Muscle of leg (tissue), 11 donors: ENCODE measurements around the gene PTPN7. TPM values are rescaled to one million over a fixed set of nuclear protein-coding genes. Genes with fewer than 3 reads are reported as not detected.
"Not testable (repeated sequence)": the region's sequence is repeated elsewhere in the genome, so short reads cannot be mapped to it uniquely, and the experiment has no call there.

Source experiments
- DNase-seq: peaks from one replicate; pipeline ENCODE4 v3.0.0; 2013
- H3K27ac ChIP-seq: one replicate; pipeline ENCODE4 v1.5.1; 2013; ENCODE audit warnings: mild to moderate bottlenecking, low read length, control low read depth
- H3K27me3 ChIP-seq: one replicate; pipeline ENCODE4 v1.6.1; 2013; ENCODE audit warnings: low read length; ENCODE audit not compliant: control insufficient read depth, insufficient read depth
- H3K36me3 ChIP-seq: one replicate; pipeline ENCODE4 v1.6.1; 2013; ENCODE audit warnings: low read length; ENCODE audit not compliant: control insufficient read depth, insufficient read depth
- H3K4me1 ChIP-seq: one replicate; pipeline ENCODE4 v1.6.1; 2013; ENCODE audit warnings: low read length; ENCODE audit not compliant: control insufficient read depth, insufficient read depth
- H3K4me3 ChIP-seq: one replicate; pipeline ENCODE4 v1.5.1; 2013; ENCODE audit warnings: low read length, control low read depth
- H3K9me3 ChIP-seq: replicated peaks from 2 replicates; pipeline ENCODE4 v1.6.1; 2013; ENCODE audit warnings: low read depth, low read length; ENCODE audit not compliant: control insufficient read depth
- WGBS: methylation state at CpG from one replicate; pipeline ENCODE4 v1.1.5; 2013; ENCODE audit warnings: missing lambda C conversion rate; ENCODE audit not compliant: insufficient coverage; 5-methylcytosine and 5-hydroxymethylcytosine counted together
- polyA plus RNA-seq, 8 donors: library from polyadenylated mRNA; unstranded; fragments of 120-200 nt; gene quantifications; one replicate each; pipeline versions ENCODE4 v1.2.1 to v1.2.3, GENCODE V29; 2013; ENCODE audit warnings: inconsistent platforms in 1 of 8, low replicate concordance in 1 of 8; ENCODE audit not compliant: insufficient read length in 8 of 8, insufficient read depth in 1 of 8
- total RNA-seq: library from RNA; stranded (reverse); fragments of 120-200 nt; gene quantifications from one replicate; pipeline ENCODE4 v1.2.4, GENCODE V29; 2013

PTPN7 gene
- total and polyA plus RNA-seq, 9 donors = 0.44 to 1.1 (median 0.60) TPM

GRCh38 chr1:202150187-202150586, 10.2 kb downstream of the PTPN7 start:
- 100% methylated on average over 5 of the region's 9 CpGs for WGBS
- H3K4me3 ChIP-seq = no peak overlapping the region
- no peaks in the 10 kb centered on the region for H3K27me3 ChIP-seq
- no peaks in the 10 kb centered on the region for H3K36me3 ChIP-seq
- H3K9me3 ChIP-seq = no peaks in the 10 kb centered on the region
- H3K27ac ChIP-seq = no peak overlapping the region
- H3K4me1 ChIP-seq = peaks cover 7% of the 10 kb centered on the region
- no peak for DNase-seq

GRCh38 chr1:202149566-202149965, 10.8 kb downstream of the PTPN7 start:
- H3K36me3 ChIP-seq = no peaks in the 10 kb centered on the region
- H3K27ac ChIP-seq = no peak overlapping the region
- no peaks in the 10 kb centered on the region for H3K9me3 ChIP-seq
- H3K4me3 ChIP-seq = no peak overlapping the region
- DNase-seq = no peak
- H3K4me1 ChIP-seq = peaks cover 8% of the 10 kb centered on the region
- H3K27me3 ChIP-seq = no peaks in the 10 kb centered on the region
- WGBS = no CpG with 5 or more reads among the region's 4 CpGs

GRCh38 chr1:202148391-202148790, 12.0 kb downstream of the PTPN7 start:
- no peak overlapping the region for H3K27ac ChIP-seq
- peaks cover 12% of the 10 kb centered on the region for H3K4me1 ChIP-seq
- no peaks in the 10 kb centered on the region for H3K27me3 ChIP-seq
- H3K36me3 ChIP-seq = no peaks in the 10 kb centered on the region
- DNase-seq = no peak
- no peak overlapping the region for H3K4me3 ChIP-seq
- H3K9me3 ChIP-seq = no peaks in the 10 kb centered on the region
- WGBS = no CpG with 5 or more reads among the region's 4 CpGs

GRCh38 chr1:202146993-202147392, 13.4 kb downstream of the PTPN7 start:
- WGBS = 92% methylated on average over 1 of the region's 3 CpGs
- H3K36me3 ChIP-seq = peaks cover 7% of the 10 kb centered on the region
- no peaks in the 10 kb centered on the region for H3K27me3 ChIP-seq
- peaks cover 22% of the 10 kb centered on the region for H3K4me1 ChIP-seq
- no peak overlapping the region for H3K27ac ChIP-seq
- no peak overlapping the region for H3K4me3 ChIP-seq
- H3K9me3 ChIP-seq = no peaks in the 10 kb centered on the region
- no peak for DNase-seq

- Histone ChIP-seq H3K4me1 (peaks cover 22% of the 10 kb centered on the region), H3K36me3 (peaks cover 7% of the 10 kb centered on the region), H3K27ac (no peak overlapping the region), H3K4me3 (no peak overlapping the region), H3K9me3 (no peaks in the 10 kb centered on the region), H3K27me3 (no peaks in the 10 kb centered on the region)
- no peak for DNase-seq
- 90% methylated on average over 2 of the region's 5 CpGs for WGBS
Measured at GRCh38 chr1:202146279-202146678, 14.1 kb downstream of the PTPN7 start.

GRCh38 chr1:202145744-202146140, 14.7 kb downstream of the PTPN7 start:
- not testable (repeated sequence) for H3K27me3 ChIP-seq, H3K4me3 ChIP-seq, DNase-seq, H3K9me3 ChIP-seq, H3K36me3 ChIP-seq, H3K27ac ChIP-seq
- 94% methylated on average over 6 of the region's 8 CpGs for WGBS
- peaks cover 22% of the 10 kb centered on the region for H3K4me1 ChIP-seq

- WGBS = 0% methylated on average over 4 of the region's 13 CpGs
- no peak for DNase-seq
- Histone ChIP-seq H3K27me3 (no peaks in the 10 kb centered on the region), H3K27ac (peak overlapping the region; percentile 78), H3K4me3 (peak overlapping the region; percentile 93), H3K4me1 (peaks cover 22% of the 10 kb centered on the region), H3K9me3 (no peaks in the 10 kb centered on the region), H3K36me3 (peaks cover 9% of the 10 kb centered on the region)
Measured at GRCh38 chr1:202145068-202145743, 15.2 kb downstream of the PTPN7 start.

- H3K4me3 ChIP-seq = peak within 1 kb of the TSS; percentile 93
- H3K27ac ChIP-seq = peak within 1 kb of the TSS; percentile 85
- H3K27me3 ChIP-seq = no peaks in the 10 kb centered on the region
- peak; percentile 79 for DNase-seq
- under 1% methylated on average over 79 of the region's 82 CpGs for WGBS
- H3K36me3 ChIP-seq = peaks cover 9% of the 10 kb centered on the region
- no peaks in the 10 kb centered on the region for H3K9me3 ChIP-seq
- H3K4me1 ChIP-seq = peaks cover 22% of the 10 kb centered on the region
Measured at GRCh38 chr1:202144402-202145067, 15.9 kb downstream of the PTPN7 start, which contains the start of gene ARL8A. Gene ARL8A (minus strand): TSS chr1:202144737. CDS start chr1:202144572, 165 bp downstream.

GRCh38 chr1:202143768-202144401, 16.5 kb downstream of the PTPN7 start:
- Histone ChIP-seq H3K27ac (peak overlapping the region; percentile 85), H3K36me3 (peaks cover 9% of the 10 kb centered on the region), H3K4me1 (peaks cover 22% of the 10 kb centered on the region), H3K9me3 (no peaks in the 10 kb centered on the region), H3K27me3 (no peaks in the 10 kb centered on the region), H3K4me3 (peak overlapping the region; percentile 93)
- peak; percentile 67 for DNase-seq
- WGBS = under 1% methylated on average over 54 of the region's 58 CpGs
